Hepatocyte (in vitro differentiated cells): ENCODE data around the gene AVPR2. TPM values are rescaled to one million over a fixed set of nuclear protein-coding genes. Genes with fewer than 3 reads are reported as not detected.

ENCODE experiments used
- DNase-seq: peaks from one replicate; pipeline ENCODE4 v3.0.0-alpha.2; 2016; ENCODE audit warnings: low spot score
- H2AFZ ChIP-seq: fragments of 200-600 bp; sonication (generic); 2 replicates; pipeline ENCODE4 v1.6.0; 2016; ENCODE audit warnings: antibody characterized with exemption, mild to moderate bottlenecking
- H3K27ac ChIP-seq: fragments of 200-600 bp; sonication (generic); 2 replicates; pipeline ENCODE4 v1.5.1; 2016; ENCODE audit warnings: mild to moderate bottlenecking
- H3K27me3 ChIP-seq: fragments of 200-600 bp; sonication (generic); 2 replicates; pipeline ENCODE4 v1.6.1; 2016
- H3K36me3 ChIP-seq: fragments of 200-600 bp; sonication (generic); replicated peaks from 2 replicates; pipeline ENCODE4 v1.5.1; 2016; ENCODE audit warnings: low read depth; ENCODE audit not compliant: insufficient read depth
- H3K4me1 ChIP-seq: fragments of 200-600 bp; sonication (generic); 2 replicates; pipeline ENCODE4 v1.5.1; 2016; ENCODE audit warnings: mild to moderate bottlenecking, moderate library complexity; ENCODE audit not compliant: insufficient read depth
- H3K4me2 ChIP-seq: fragments of 200-600 bp; sonication (generic); 2 replicates; pipeline ENCODE4 v1.6.0; 2016
- H3K4me3 ChIP-seq: fragments of 200-600 bp; sonication (generic); 2 replicates; pipeline ENCODE4 v1.5.1; 2016; ENCODE audit warnings: mild to moderate bottlenecking
- H3K79me2 ChIP-seq: fragments of 200-600 bp; sonication (generic); 2 replicates; pipeline ENCODE4 v1.6.0; 2017; ENCODE audit warnings: mild to moderate bottlenecking
- H3K9me2 ChIP-seq: fragments of 200-600 bp; sonication (generic); replicated peaks from 2 replicates; pipeline ENCODE4 v1.6.0; 2017; ENCODE audit warnings: mild to moderate bottlenecking; ENCODE audit not compliant: insufficient read depth
- H3K9me3 ChIP-seq: fragments of 200-600 bp; sonication (generic); 2 replicates; pipeline ENCODE4 v1.5.1; 2016; ENCODE audit warnings: low read depth, mild to moderate bottlenecking
- H4K20me1 ChIP-seq: fragments of 200-600 bp; sonication (generic); 2 replicates; pipeline ENCODE4 v1.6.0; 2016; ENCODE audit warnings: mild to moderate bottlenecking; ENCODE audit not compliant: insufficient read depth, poor library complexity, severe bottlenecking
- CTCF ChIP-seq: fragments of 200-600 bp; sonication (generic); IDR thresholded peaks from 2 replicates; pipeline ENCODE4 v1.5.1; 2016; ENCODE audit warnings: antibody characterized with exemption, mild to moderate bottlenecking; ENCODE audit not compliant: poor library complexity
- EZH2 ChIP-seq: fragments of 200-600 bp; sonication (generic); IDR thresholded peaks from 2 replicates; pipeline ENCODE4 v1.6.1; 2016; ENCODE audit warnings: antibody characterized with exemption, mild to moderate bottlenecking, borderline replicate concordance
- EZH2phosphoT487 ChIP-seq: fragments of 200-600 bp; sonication (generic); IDR thresholded peaks from one replicate; pipeline ENCODE4 v1.6.1; 2018; ENCODE audit warnings: antibody characterized with exemption, mild to moderate bottlenecking, low read depth, moderate library complexity; ENCODE audit not compliant: unreplicated experiment, severe bottlenecking
- WGBS: methylation state at CpG from one replicate; pipeline ENCODE4 v1.1.6; 2016; ENCODE audit warnings: low lambda C conversion rate; ENCODE audit errors: missing lambda C conversion rate; 5-methylcytosine and 5-hydroxymethylcytosine counted together
- polyA plus RNA-seq: library from polyadenylated mRNA; unstranded; fragments of >200 nt; fragmentation: Nextera tagmentation; extraction: Ambion mirVana; gene quantifications from 2 replicates; pipeline ENCODE4 v1.2.1, GENCODE V29; 2016
- total RNA-seq: library from RNA; depleted of rRNA; stranded (reverse); fragments of >200 nt; gene quantifications from 2 replicates; pipeline ENCODE4 v1.2.3, GENCODE V29; 2014

The AVPR2 gene
- total and polyA plus RNA-seq, 2 experiments from 2014 or later, result not detected

DNA sequence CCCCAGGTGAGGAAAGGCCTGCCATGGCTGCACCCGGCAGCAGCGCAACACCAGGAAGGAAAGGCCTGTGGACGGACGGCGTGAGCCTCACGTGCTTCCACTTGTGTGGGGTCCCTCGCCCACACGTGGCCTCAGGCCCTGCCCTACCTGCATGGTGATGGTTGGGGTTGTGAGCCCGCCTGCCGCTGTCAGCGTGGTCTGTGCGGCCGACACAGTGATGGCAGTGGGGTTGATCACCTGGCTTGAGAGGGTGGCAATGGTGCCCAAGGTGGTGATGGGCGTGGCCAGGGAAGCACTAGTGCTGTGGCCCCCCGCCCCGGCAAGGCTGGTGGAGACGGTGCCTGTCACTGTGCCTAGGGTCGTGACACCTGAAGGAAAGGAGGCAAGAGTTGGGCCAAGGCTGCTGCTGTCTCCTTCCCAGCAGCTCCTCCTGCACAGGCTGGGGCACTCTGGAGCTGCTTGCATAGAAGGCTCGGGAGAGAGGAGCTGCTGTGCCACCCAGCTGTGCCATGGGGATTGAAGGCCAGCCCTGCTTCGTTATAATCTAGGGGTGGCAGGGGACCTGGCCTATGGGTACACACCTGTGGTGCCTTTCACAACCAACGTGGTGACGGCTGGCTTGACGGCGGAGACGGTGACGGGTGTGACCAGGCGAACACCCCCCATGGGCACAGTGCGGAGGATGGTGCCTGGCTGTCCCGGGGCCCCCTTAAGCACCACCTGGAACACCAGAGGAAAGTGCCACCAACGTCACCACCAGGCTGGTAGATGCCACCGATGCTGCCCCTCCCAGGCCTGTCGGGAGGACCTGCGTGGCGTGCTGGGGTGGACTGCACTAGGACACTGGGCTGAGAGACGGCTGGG is 51.8 kb downstream of the AVPR2 start:
- H4K20me1 ChIP-seq, result no peaks in the 10 kb centered on the region
- no peak overlapping the region for H3K4me3 ChIP-seq
- 90% methylated on average over 35 of the region's 35 CpGs for WGBS
- no peak for TF ChIP-seq EZH2
- TF ChIP-seq EZH2phosphoT487, result no peak
- no peak for TF ChIP-seq CTCF
- H3K9me2 ChIP-seq, result no peaks in the 10 kb centered on the region
- H3K36me3 ChIP-seq, result no peaks in the 10 kb centered on the region
- no peak overlapping the region for H2AFZ ChIP-seq
- no peaks in the 10 kb centered on the region for H3K27me3 ChIP-seq
- no peak for DNase-seq
- H3K27ac ChIP-seq, result no peak overlapping the region
- H3K9me3 ChIP-seq, result no peaks in the 10 kb centered on the region
- H3K4me2 ChIP-seq, result no peak overlapping the region
- H3K4me1 ChIP-seq, result no peaks in the 10 kb centered on the region
- no peaks in the 10 kb centered on the region for H3K79me2 ChIP-seq

Other genes with a start within 250 kb of the AVPR2 start
- 2.2 and 2.8 TPM in 2 replicates for gene PNCK, start 230.9 kb upstream of the AVPR2 start, total RNA-seq
- 0.28 and 1.9 TPM in 2 replicates for gene PNCK, start 230.9 kb upstream of the AVPR2 start, polyA plus RNA-seq
- 19.5 and 28.4 TPM in 2 replicates for gene SLC6A8, start 216.7 kb upstream of the AVPR2 start, total RNA-seq
- 32.5 and 36.7 TPM in 2 replicates for gene SLC6A8, start 216.7 kb upstream of the AVPR2 start, polyA plus RNA-seq
- 146 and 227 TPM in 2 replicates for gene BCAP31, start 180.3 kb upstream of the AVPR2 start, total RNA-seq
- 343 and 351 TPM in 2 replicates for gene BCAP31, start 180.3 kb upstream of the AVPR2 start, polyA plus RNA-seq
- gene ABCD1, start 179.8 kb upstream of the AVPR2 start, total RNA-seq, result 8.3 and 10.5 TPM in 2 replicates
- gene ABCD1, start 179.8 kb upstream of the AVPR2 start, polyA plus RNA-seq, result 14.2 and 14.8 TPM in 2 replicates
- gene PLXNB3, start 140.4 kb upstream of the AVPR2 start, total RNA-seq, result 0.27 and 1.4 TPM in 2 replicates
- 0.87 and 5.7 TPM in 2 replicates for gene PLXNB3, start 140.4 kb upstream of the AVPR2 start, polyA plus RNA-seq
- 0.08 and 0.20 TPM in 2 replicates for gene SRPK3, start 123.6 kb upstream of the AVPR2 start, total RNA-seq
- gene SRPK3, start 123.6 kb upstream of the AVPR2 start, polyA plus RNA-seq, result 0.32 and 0.89 TPM in 2 replicates
- gene IDH3G, start 110.3 kb upstream of the AVPR2 start, total RNA-seq, result 35.4 and 35.8 TPM in 2 replicates
- 60.0 and 74.3 TPM in 2 replicates for gene IDH3G, start 110.3 kb upstream of the AVPR2 start, polyA plus RNA-seq
- 316 and 385 TPM in 2 replicates for gene SSR4, start 110.0 kb upstream of the AVPR2 start, total RNA-seq
- 665 and 693 TPM in 2 replicates for gene SSR4, start 110.0 kb upstream of the AVPR2 start, polyA plus RNA-seq
- gene PDZD4, start 74.1 kb upstream of the AVPR2 start, total RNA-seq, result 1.6 and 2.8 TPM in 2 replicates
- 0.59 and 1.4 TPM in 2 replicates for gene PDZD4, start 74.1 kb upstream of the AVPR2 start, polyA plus RNA-seq
- 0.12 and 0.33 TPM in 2 replicates for gene L1CAM, start 18.5 kb upstream of the AVPR2 start, total RNA-seq
- gene L1CAM, start 18.5 kb upstream of the AVPR2 start, polyA plus RNA-seq, result 0.40 and 0.69 TPM in 2 replicates
- 3.3 and 6.4 TPM in 2 replicates for gene ARHGAP4, start 21.6 kb downstream of the AVPR2 start, total RNA-seq
- 6.2 and 10.3 TPM in 2 replicates for gene ARHGAP4, start 21.6 kb downstream of the AVPR2 start, polyA plus RNA-seq
- gene NAA10, start 30.4 kb downstream of the AVPR2 start, total RNA-seq, result 74.0 and 83.5 TPM in 2 replicates
- 118 and 134 TPM in 2 replicates for gene NAA10, start 30.4 kb downstream of the AVPR2 start, polyA plus RNA-seq
- gene RENBP, start 40.0 kb downstream of the AVPR2 start, total RNA-seq, result 22.2 and 22.8 TPM in 2 replicates
- 5.8 and 13.2 TPM in 2 replicates for gene RENBP, start 40.0 kb downstream of the AVPR2 start, polyA plus RNA-seq
- gene HCFC1, start 67.1 kb downstream of the AVPR2 start, total RNA-seq, result 11.6 and 25.0 TPM in 2 replicates
- gene HCFC1, start 67.1 kb downstream of the AVPR2 start, polyA plus RNA-seq, result 16.7 and 18.9 TPM in 2 replicates
- 7.4 and 8.7 TPM in 2 replicates for gene TMEM187, start 68.1 kb downstream of the AVPR2 start, total RNA-seq
- 8.0 and 12.1 TPM in 2 replicates for gene TMEM187, start 68.1 kb downstream of the AVPR2 start, polyA plus RNA-seq
- gene IRAK1, start 115.2 kb downstream of the AVPR2 start, total RNA-seq, result 44.1 TPM in 2 replicates
- gene IRAK1, start 115.2 kb downstream of the AVPR2 start, polyA plus RNA-seq, result 99.4 and 112 TPM in 2 replicates
- 18.1 and 18.3 TPM in 2 replicates for gene MECP2, start 193.0 kb downstream of the AVPR2 start, total RNA-seq
- 19.4 and 21.1 TPM in 2 replicates for gene MECP2, start 193.0 kb downstream of the AVPR2 start, polyA plus RNA-seq
- not detected in 2 replicates for gene OPN1LW, start 239.6 kb downstream of the AVPR2 start, total RNA-seq
- not detected in 2 replicates for gene OPN1LW, start 239.6 kb downstream of the AVPR2 start, polyA plus RNA-seq